Activated CD8-positive, alpha-beta T cell treated with anti-CD3 and anti-CD28 coated beads for 36 hours (primary cell): Measurements from ENCODE around the gene SEZ6L. TPM values are rescaled to one million over a fixed set of nuclear protein-coding genes. Genes with fewer than 3 reads are reported as not detected.

Experiments
- ATAC-seq: fragments of 200-7000 bp; cut with Tn5 transposase; one replicate; pipeline ENCODE4 v1.10.0; 2021; ENCODE audit warnings: mild to moderate bottlenecking, moderate library complexity
- CTCF ChIA-PET: fragments of 350-600 bp; sonication (Branson Sonifier 250); formaldehyde crosslinking; loops from one replicate; lab custom pipeline; 2021; ENCODE audit warnings: antibody characterized with exemption; lab: Charles Lee
- POLR2A ChIA-PET: fragments of 350-600 bp; sonication (Branson Sonifier 250); formaldehyde crosslinking; loops from one replicate; lab custom pipeline; 2021; ENCODE audit warnings: antibody characterized with exemption; lab: Charles Lee
- DNase-seq: peaks from one replicate; pipeline ENCODE4 v3.0.0-alpha.2; 2020
- H3K27ac Mint-ChIP-seq: one replicate; pipeline ENCODE4 v1.8.0; 2021; ENCODE audit warnings: mild to moderate bottlenecking, mixed read lengths
- H3K27me3 Mint-ChIP-seq: one replicate; pipeline ENCODE4 v1.8.0; 2021; ENCODE audit warnings: mixed read lengths
- H3K36me3 Mint-ChIP-seq: one replicate; pipeline ENCODE4 v1.8.0; 2021; ENCODE audit warnings: low read depth, mixed read lengths
- H3K4me1 Mint-ChIP-seq: one replicate; pipeline ENCODE4 v1.8.0; 2021; ENCODE audit warnings: low read depth, mixed read lengths
- H3K4me3 Mint-ChIP-seq: one replicate; pipeline ENCODE4 v1.8.0; 2021; ENCODE audit warnings: mild to moderate bottlenecking, moderate library complexity, mixed read lengths
- H3K9me3 Mint-ChIP-seq: one replicate; pipeline ENCODE4 v1.8.0; 2021; ENCODE audit warnings: mixed read lengths
- intact Hi-C: fragments of 100-400 bp; cut with micrococcal nuclease; formaldehyde crosslinking; loops from one replicate; pipeline ENCODE4 v1.10.0; 2022
- total RNA-seq, 2 experiments: library from RNA; stranded (reverse); gene quantifications; one replicate each; pipeline ENCODE4 v1.2.3, GENCODE V29; 2021
- TF ChIP-seq, protein P1 (sequence below): fragments of 200-600 bp; IDR thresholded peaks from one replicate; pipeline ENCODE4 v1.8.0; 2022; ENCODE audit warnings: antibody characterized with exemption, mild to moderate bottlenecking

Gene SEZ6L
- total RNA-seq, 2 experiments from 2014 or later, result not detected

DNA sequence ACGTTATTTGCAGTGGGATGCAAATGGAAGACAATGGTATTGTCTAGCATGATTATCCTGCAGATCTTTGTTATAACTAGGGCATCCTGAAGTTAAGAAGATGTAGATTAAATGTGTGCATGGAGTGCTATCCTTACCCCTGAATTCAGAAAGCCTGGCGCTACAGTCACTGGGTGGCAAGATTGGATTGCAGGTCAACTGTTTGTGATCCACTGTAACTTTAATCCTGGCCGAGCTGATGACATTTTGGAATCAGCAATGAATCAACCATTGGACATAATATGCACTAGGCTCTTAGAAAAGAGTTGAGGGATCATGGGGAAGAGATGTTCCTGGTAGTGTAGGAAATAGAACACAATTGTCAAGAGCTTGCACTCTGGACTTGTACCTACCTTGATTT is 25.1 kb downstream of the SEZ6L start:
- no peaks in the 10 kb centered on the region for H3K4me1 Mint-ChIP-seq
- ChIA-PET POLR2A (no interaction called here), CTCF (interaction anchor here (1.5 kb wide), 1 partner anchor 21 kb away, joined by 7 read pairs; no protein-coding TSS in a partner anchor)
- ATAC-seq, result no peak
- H3K9me3 Mint-ChIP-seq, result no peaks in the 10 kb centered on the region
- H3K27ac Mint-ChIP-seq, result no peak overlapping the region
- TF ChIP-seq, protein P1, sequence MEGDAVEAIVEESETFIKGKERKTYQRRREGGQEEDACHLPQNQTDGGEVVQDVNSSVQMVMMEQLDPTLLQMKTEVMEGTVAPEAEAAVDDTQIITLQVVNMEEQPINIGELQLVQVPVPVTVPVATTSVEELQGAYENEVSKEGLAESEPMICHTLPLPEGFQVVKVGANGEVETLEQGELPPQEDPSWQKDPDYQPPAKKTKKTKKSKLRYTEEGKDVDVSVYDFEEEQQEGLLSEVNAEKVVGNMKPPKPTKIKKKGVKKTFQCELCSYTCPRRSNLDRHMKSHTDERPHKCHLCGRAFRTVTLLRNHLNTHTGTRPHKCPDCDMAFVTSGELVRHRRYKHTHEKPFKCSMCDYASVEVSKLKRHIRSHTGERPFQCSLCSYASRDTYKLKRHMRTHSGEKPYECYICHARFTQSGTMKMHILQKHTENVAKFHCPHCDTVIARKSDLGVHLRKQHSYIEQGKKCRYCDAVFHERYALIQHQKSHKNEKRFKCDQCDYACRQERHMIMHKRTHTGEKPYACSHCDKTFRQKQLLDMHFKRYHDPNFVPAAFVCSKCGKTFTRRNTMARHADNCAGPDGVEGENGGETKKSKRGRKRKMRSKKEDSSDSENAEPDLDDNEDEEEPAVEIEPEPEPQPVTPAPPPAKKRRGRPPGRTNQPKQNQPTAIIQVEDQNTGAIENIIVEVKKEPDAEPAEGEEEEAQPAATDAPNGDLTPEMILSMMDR, result no peak
- intact Hi-C loops, result no loop called here
- DNase-seq, result no peak
- no peak overlapping the region for H3K4me3 Mint-ChIP-seq
- peaks cover 5% of the 10 kb centered on the region for H3K27me3 Mint-ChIP-seq
- H3K36me3 Mint-ChIP-seq, result no peaks in the 10 kb centered on the region

DNA sequence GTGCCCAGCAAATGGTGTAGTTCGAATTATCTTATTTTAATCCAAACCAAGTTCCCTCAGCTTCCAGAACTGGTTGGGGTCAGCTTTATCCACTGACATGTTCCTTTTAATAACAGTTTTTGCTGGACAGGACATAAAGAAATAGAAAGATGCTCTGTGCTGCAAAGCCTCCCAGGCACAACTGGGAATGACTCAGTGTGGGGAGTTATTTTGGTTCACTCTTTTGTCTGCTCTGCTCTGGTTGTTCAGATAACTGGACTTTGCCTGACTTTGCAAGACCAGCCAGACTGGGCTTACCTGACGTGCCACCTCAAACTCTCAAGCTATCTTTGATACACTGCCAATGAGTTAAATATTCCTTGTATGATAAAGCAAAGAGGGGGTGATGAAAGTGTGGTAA is 25.6 kb downstream of the SEZ6L start:
- intact Hi-C loops, result no loop called here
- ChIA-PET POLR2A (no interaction called here), CTCF (interaction anchor here (1.5 kb wide), 1 partner anchor 22 kb away, joined by 7 read pairs; no protein-coding TSS in a partner anchor)

DNA sequence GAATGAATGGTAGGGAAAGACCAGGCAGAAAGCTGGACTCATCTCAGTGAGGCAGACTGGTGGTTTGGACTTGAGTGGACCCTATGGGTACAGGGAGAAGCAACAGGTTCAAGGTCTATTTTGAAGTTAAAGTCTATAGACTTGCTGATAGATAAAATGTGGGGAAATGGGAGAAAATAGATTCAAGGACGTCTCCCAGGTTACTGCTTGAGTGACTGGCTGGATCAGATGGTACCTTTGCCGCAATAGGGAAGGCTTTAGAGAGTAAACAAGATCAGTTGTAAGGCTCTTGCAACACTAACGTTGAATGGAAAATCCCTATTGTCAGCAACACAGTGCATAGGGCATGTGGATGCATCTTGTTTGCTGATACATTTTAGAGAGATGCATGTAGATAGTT is 27.4 kb downstream of the SEZ6L start:
- POLR2A ChIA-PET, result no interaction called here
- Mint-ChIP-seq H3K4me3 (no peak overlapping the region), H3K27me3 (peaks cover 10% of the 10 kb centered on the region), H3K9me3 (no peaks in the 10 kb centered on the region), H3K4me1 (no peaks in the 10 kb centered on the region), H3K36me3 (no peaks in the 10 kb centered on the region), H3K27ac (no peak overlapping the region)
- DNase-seq (no peak), ATAC-seq (no peak)
- intact Hi-C loops, result no loop called here
- CTCF ChIA-PET, result no interaction called here
- TF ChIP-seq, protein P1, result no peak

More for the DNA sequence above, 25.6 kb downstream of the SEZ6L start:
- no peak overlapping the region for H3K4me3 Mint-ChIP-seq
- DNase-seq (no peak), ATAC-seq (no peak)
- no peaks in the 10 kb centered on the region for H3K9me3 Mint-ChIP-seq
- no peak overlapping the region for H3K27ac Mint-ChIP-seq
- H3K4me1 Mint-ChIP-seq, result no peaks in the 10 kb centered on the region
- H3K36me3 Mint-ChIP-seq, result no peaks in the 10 kb centered on the region
- TF ChIP-seq, protein P1, result no peak
- H3K27me3 Mint-ChIP-seq, result peaks cover 5% of the 10 kb centered on the region

DNA sequence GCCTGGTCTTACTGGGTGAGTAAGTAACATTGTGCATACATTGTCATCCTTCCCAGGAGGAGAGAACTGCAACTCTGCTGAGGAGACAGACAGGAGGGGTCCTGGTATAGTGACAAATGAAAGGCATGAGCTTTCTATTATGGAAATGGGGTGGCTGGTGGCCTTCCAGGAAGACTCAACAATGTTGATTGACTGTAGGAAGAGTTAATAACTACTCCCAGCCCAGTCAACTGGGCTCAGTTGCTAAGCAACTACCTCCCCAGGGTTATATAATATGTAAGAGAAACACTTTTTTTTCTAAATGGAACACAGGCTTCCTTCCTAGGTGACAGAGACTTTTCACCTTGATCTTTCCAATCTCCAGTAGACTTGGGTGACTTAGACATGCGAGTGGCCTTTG is 28.2 kb downstream of the SEZ6L start:
- TF ChIP-seq, protein P1, result no peak
- Mint-ChIP-seq H3K27ac (no peak overlapping the region), H3K4me1 (no peaks in the 10 kb centered on the region), H3K27me3 (peaks cover 9% of the 10 kb centered on the region), H3K9me3 (no peaks in the 10 kb centered on the region), H3K4me3 (no peak overlapping the region), H3K36me3 (no peaks in the 10 kb centered on the region)
- ChIA-PET POLR2A (no interaction called here), CTCF (no interaction called here)
- DNase-seq (no peak), ATAC-seq (no peak)
- intact Hi-C loops, result no loop called here

DNA sequence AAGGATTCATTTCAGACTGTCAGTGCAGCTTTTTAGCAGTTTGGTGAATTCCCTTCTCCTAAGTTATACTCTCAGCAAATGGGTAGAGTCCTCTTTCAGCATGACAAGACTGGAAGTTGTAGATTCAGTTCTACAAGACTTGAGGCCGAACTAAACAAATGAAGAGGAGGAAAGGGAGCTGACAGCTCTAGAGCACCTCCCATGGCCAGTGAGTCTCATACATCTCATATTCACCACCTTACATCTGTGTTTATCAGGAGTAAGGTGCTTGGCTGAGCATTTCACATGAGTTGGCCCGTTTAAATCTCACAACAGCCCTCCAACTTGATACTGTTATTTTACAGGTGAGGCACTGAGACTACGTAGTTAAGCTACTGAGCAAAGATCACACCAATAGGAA is 30.4 kb downstream of the SEZ6L start:
- intact Hi-C loops, result no loop called here
- CTCF ChIA-PET, result interaction anchor here (1.2 kb wide), 1 partner anchor 27 kb away, joined by 3 read pairs; no protein-coding TSS in a partner anchor
- ATAC-seq (no peak), DNase-seq (no peak)
- no peaks in the 10 kb centered on the region for H3K9me3 Mint-ChIP-seq
- TF ChIP-seq, protein P1, result no peak
- H3K4me3 Mint-ChIP-seq, result no peak overlapping the region
- no peaks in the 10 kb centered on the region for H3K4me1 Mint-ChIP-seq
- POLR2A ChIA-PET, result no interaction called here
- H3K36me3 Mint-ChIP-seq, result no peaks in the 10 kb centered on the region
- H3K27me3 Mint-ChIP-seq, result peaks cover 11% of the 10 kb centered on the region
- H3K27ac Mint-ChIP-seq, result no peak overlapping the region
